ENCODE measurements around the gene SLC15A5.

SLC15A5 gene

DNA sequence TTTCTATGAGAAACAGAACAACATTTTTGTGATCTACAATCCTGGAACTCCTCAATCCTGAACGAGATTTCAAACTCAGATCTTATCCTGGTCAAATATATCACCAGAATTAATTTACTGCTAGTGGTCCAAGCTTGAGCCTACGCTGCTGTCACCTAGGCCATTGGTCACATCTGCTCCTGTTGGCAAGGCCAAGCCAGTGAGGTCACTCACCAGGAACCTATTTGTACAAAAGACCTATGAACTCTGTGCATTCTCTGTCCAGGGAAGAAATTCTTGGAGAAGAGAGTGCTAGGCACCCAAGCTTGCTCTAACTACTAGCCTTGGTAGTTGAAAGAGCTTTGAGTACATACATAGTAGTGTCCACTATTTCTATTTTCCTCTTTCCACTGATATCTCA lies 106.1 kb downstream of the SLC15A5 start:
- DNase-seq: no peak

DNA sequence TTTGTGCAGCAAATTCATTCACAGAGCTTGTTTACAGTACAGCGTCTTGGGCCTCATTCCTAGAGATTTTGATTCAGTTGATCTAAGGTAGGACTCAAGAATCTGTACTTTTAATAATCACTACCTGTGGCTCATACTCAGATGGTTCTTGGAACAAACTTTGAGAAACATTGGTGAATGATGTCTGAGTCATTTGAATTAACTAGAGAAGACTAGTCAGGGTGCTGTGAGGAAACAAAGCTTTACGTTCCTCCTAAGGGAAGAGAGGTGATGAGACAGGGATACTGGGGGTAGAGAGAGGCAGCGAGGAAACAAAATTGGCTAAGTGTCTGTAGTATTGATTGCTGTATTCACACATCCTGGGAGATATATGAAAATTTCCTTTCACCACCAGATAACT lies 109.4 kb downstream of the SLC15A5 start:
- peak; percentile 7 for DNase-seq

DNA sequence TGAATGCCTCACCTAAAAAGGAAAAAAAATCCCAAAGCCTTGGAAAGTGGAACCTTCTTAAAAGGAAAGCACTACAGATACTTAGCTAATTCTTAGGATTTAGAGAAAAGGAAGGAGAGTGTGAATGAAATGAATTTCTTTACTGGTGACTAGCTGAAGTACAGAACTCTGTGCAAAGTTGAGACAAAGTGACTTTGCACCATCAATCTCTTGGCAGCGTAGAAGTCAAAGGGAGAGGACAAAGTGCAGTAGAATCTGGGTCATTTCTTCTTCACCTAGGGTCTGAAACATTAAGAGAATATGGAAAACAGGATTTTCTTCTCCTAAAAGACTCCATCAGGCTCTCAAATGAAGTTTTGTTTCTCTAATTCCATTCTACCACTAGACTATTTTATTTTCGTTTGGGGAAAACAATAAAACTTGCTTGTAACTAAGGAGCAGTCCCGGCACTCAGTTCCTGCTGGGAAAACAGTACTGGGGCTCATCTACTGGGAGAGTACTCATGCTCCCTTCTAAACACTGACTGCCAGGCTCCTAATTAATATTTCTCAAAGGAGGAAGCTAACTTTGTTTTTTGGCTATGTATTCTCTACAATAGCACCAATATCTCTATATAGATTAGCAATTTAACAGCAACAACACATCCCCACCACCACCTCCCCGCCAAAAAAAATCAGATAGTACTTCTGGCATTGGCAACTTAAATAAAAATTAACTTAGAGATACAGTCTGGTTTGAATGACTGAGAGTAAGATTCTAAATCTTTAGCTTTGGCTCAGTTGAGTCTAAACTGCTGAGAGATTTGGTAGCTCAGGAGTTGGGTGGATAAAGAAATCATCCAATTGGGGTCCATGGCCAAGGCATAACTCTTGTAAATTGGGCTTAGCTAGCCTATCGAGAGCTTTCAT lies 110.7 kb downstream of the SLC15A5 start:
- no peak for DNase-seq

DNA sequence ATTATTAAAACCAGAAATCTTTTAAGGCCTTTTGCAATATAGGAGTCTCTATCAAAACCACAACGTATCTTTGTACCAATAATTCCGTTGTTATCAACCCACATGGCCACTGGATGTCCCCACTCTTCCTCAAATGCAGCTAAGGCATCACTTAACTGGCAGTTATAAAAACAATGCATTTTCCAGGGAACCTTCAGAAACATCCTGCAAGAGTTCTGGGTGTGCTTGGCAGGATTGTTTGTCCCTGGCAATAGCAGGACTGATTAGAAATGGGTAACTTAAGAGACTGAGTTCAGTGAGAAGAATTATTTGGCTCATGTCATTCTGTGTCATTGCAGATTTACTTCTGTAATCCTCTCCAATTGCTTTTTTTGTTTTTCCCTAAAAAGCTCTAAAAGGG lies 112.0 kb downstream of the SLC15A5 start:
- DNase-seq: peak; percentile 47

DNA sequence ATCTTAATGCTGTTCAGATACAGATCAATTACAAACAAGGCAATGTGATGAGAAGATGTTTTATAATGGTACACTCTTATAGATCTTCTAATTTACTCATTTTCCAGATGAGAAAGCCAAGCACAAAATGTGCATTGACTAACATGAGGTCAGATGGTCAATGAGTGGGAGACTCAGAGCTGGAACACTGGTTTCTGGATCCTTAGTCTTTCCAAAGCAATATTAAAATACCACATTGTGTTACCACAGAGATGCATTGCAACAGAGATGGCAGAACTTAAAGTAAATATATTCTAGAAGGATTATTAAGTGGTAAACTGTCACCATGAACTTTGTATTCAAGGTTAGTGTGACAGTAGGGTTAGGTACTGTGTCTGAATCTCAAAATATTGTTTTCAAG lies 113.6 kb downstream of the SLC15A5 start:
- no peak for DNase-seq

DNA sequence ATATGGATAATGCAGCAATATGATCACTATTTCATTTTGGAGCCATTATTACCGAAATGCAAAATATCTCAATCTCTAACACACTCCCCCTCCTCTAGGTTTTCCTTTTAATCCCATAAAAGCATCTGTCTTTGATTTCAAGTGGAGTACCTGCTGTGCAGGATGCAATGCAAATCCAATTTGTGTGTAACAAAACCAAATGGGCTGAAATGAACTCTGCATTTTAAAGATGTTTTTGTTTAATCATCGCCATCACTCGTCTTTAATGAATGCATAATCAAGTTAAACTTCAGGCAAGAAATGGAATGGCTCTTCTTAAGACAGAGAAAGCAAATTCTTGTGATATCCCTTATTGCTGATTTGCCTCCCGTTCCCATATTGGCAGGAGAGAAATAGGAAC lies 114.3 kb downstream of the SLC15A5 start:
- no peak for DNase-seq

DNA sequence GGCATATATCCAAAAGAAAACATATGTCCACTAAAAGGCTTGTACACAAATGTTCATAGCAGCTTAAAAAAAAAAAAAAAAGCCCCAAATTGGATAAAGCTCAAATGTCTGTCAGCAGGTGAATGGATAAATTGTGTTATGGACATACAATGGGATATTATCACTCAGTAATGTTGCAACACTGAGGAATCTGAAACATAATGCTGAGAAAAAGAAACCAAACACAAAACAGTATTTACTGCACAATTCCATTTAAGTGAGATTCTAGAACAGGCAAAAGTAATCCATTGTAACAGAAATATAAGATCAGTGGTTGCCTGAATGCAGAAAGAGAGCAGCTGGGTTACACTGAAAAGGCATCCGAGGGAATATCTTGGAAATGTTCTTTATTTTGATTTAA lies 117.9 kb downstream of the SLC15A5 start:
- DNase-seq: no peak

DNA sequence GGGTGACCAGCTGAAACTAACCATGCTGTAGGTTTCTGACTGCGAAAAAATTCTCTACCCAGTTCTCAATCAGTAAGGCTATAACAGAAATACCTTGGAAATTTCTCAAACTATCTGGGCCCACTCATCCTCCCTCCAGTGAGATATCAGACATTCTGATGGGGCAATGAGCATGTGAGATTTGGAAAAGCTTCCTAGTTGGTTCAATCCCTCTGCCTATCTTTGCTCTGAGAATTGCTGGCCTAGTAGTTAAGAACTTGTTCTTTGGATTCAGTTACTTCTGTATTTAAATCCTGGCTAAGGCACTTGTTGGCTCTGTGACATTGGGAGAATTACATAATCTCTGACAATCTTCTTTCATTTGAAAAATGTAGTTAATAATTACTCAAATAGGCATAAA lies 119.4 kb downstream of the SLC15A5 start:
- no peak for DNase-seq

DNA sequence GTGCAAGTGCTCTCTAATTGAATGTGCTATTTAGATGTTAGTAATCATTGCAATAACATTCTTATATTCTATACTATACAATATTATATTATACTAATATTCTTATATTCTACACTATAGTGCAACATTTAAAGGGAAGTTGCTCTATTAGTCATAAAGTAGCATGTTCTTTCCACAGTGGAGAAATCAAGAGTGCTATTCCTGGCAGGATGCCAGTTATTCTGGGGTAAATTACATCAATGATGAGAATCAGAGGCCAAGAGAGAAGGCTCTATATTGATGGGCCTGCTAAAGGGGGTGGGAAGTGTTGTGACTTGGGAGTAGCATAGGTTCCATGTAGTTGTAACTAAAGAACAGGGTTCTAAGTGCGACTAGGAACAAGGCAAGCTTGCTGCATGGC lies 121.5 kb downstream of the SLC15A5 start:
- DNase-seq: no peak

DNA sequence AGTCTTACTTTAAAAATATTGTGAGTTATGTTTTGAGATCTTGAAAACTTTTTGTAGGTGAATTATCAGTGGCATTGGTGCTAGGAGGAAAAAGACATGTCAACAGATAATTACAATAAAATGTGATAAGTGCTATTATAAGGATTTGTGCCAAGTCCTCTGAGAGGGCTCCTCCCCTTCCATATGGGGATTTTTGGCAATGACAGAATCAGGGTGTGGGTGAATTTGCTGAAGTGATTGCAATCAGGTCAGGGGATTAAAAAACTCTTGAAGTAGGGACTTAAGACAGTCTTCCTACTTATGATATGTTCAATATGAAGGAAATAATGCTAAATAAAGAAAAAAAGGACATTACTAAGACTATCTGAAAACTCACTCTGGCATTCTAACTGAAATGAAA lies 122.5 kb downstream of the SLC15A5 start:
- no peak for DNase-seq

DNA sequence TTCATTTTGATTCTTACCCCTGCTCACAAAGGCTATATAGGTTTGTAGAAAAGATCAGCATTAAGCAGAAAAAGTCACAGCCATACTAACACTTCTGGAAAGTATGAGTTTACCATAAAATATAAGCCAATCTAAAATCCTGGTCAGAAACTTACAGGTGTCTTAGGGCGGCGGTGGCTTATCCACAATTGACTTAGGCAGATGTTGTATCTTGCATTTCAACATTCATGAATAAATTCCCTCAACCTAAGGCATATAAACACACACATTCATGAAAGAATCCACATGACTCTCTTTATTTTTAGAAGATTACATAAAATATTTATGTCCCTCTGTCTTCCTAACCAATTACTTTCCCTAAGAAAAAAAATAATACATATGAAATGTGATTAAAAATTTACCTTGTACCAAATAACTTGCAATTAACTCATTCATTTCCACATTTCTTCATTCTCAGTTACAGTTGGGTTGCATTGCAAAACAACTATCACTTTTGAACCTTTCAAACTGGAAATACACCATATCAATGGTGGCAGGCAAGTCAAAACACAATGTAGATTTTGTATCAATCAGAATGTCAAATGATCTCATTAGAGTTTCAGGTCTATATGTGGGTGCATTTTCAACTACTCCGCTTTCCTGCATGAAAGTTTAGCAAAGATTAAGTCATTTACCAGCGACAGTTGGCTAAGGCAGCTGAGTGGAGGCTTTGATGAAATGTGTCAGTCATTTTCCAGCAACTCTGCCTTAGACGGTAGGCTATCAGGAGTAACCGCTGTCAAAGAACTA lies 124.4 kb downstream of the SLC15A5 start:
- no peak for DNase-seq

DNA sequence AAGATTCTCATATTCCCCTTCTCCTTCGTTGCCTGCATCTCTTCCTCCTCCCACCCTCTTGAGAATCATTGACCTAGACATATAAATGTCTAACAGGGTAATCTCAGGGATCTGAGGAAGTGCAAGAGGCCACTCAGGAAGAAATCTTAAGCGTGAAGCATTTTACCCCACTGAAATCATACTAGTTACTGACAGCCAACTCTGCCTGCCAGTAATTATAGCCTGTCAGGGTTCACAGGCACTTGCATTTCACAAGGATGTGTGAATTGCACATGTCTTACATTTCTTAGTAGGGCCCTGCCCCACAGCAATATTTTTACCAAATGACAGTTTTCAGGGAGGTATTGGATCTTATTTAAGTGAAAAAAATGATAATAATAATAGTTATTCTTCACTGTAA lies 127.2 kb downstream of the SLC15A5 start:
- DNase-seq: no peak

DNA sequence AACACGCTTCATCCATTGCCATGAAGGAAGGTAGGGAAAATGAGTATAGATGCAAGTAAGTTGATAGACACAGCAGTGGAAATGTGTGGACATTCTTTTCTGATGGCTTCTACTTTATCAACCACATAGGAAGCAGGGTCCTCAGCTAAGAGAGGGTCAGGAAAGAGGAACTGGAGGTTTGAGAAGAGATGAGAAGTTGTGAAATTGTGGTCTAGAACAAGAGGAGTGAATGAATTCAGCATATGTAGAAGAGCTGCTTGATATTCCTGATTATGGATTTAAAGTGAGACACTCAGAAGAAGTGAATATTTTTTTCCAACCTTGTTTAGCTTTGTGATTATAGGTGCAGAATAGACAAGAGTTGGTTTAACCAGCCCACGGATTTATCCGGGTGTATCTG lies 128.5 kb downstream of the SLC15A5 start:
- DNase-seq: no peak

Measured in HCEC 1CT (cell line).